HL-60 (cell line): ENCODE measurements around the gene IL2RA.

Experiments
- GABPA ChIP-seq: IDR thresholded peaks from 2 replicates; pipeline ENCODE4 v1.6.1; 2012; ENCODE audit warnings: low read depth
- POLR2AphosphoS5 ChIP-seq: IDR thresholded peaks from 2 replicates; pipeline ENCODE4 v1.6.1; 2012; ENCODE audit warnings: low read depth
- TF ChIP-seq, protein P1 (sequence below): IDR thresholded peaks from one replicate; pipeline ENCODE4 v1.5.1; 2011; ENCODE audit warnings: low read length, control low read depth, inconsistent platforms; ENCODE audit not compliant: insufficient read depth

DNA sequence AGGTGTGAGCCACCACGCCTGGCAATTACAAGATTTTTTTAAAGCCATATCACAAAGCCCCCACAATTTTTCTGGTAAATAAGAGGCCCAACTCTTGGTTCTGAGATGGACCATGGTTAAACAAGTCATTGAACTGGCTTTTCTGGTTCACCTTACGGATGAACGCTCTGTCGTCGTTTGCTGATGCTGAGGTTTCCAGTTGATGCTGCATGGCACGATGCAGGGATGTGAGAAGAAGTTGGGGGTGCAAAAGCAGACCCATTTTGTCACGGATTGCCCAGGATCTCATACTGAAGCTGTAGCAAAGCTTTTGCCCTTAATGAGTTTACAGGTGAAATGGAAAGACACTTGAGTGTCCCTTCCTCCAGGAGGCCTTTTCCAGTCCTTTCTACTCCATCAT, 2.0 kb upstream of the IL2RA start:
- TF ChIP-seq, protein P1, sequence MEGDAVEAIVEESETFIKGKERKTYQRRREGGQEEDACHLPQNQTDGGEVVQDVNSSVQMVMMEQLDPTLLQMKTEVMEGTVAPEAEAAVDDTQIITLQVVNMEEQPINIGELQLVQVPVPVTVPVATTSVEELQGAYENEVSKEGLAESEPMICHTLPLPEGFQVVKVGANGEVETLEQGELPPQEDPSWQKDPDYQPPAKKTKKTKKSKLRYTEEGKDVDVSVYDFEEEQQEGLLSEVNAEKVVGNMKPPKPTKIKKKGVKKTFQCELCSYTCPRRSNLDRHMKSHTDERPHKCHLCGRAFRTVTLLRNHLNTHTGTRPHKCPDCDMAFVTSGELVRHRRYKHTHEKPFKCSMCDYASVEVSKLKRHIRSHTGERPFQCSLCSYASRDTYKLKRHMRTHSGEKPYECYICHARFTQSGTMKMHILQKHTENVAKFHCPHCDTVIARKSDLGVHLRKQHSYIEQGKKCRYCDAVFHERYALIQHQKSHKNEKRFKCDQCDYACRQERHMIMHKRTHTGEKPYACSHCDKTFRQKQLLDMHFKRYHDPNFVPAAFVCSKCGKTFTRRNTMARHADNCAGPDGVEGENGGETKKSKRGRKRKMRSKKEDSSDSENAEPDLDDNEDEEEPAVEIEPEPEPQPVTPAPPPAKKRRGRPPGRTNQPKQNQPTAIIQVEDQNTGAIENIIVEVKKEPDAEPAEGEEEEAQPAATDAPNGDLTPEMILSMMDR, result no peak
- TF ChIP-seq POLR2AphosphoS5 (no peak), GABPA (no peak)
